Measurements from ENCODE around the gene SRCAP. TPM values are rescaled to one million over a fixed set of nuclear protein-coding genes. Genes with fewer than 3 reads are reported as not detected.
A peak's percentile ranks its signal among the peaks of the same experiment; 100 is the strongest.

SRCAP gene
- polyA plus RNA-seq, 4 donors = 1.6 to 36.8 (median 13.7) TPM

DNA sequence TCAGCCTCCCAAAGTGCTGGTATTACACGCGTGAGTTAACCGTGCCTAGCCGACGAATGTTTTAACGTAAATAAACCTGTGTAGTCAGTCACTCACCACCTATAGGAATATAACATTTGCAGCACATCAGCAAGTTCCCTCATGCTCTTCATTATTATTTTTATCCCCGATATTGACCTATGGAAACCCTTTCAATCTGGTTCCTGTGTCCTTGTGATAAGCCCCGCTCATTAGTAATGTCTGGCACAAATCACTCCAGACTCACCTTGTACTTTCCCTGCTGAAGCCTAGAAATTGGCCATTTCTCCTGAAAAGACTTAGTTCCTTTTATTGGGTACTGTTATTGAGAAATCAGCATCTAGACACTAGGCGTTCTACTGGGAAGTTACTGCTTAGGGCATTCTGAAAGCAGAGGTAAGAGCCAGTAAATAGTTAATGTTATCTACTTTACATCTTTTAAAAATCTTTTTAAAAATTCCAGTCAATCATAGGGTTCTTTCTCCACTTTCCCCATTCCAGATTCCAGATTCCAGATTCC is 47.7 kb downstream of the SRCAP start:
- FAIRE-seq (no peak), DNase-seq (no peak)
- Histone ChIP-seq H3K27me3 (ENCODE audit: control insufficient read depth in 3 of 3, insufficient read depth in 3 of 3, low read length in 3 of 3) (no peaks in the 10 kb centered on the region), H3K4me3 (ENCODE audit: low read depth in 1 of 3, low read length in 3 of 3) (no peak overlapping the region), H3K4me1 (ENCODE audit: control insufficient read depth in 3 of 3, insufficient read depth in 2 of 3, low read depth in 1 of 3, low read length in 2 of 3) (peaks cover 0 to 7% (median 4%) of the 10 kb centered on the region in 3 donors), H3K27ac (ENCODE audit: low read depth in 1 of 3, low read length in 2 of 3) (no peak overlapping the region), H3K36me3 (ENCODE audit: control insufficient read depth in 3 of 3, insufficient read depth in 2 of 3, low read depth in 1 of 3, low read length in 3 of 3) (peaks cover 5 to 35% (median 11%) of the 10 kb centered on the region in 3 donors), H3K9me3 (ENCODE audit: control insufficient read depth in 2 of 2, insufficient read depth in 1 of 2, low read depth in 1 of 2, low read length in 1 of 2) (no peaks in the 10 kb centered on the region)
- WGBS, 3 donors = 84 to 90% (median 90%) methylated on average over 9 of the region's 9 CpGs

- FAIRE-seq = no peak
- Histone ChIP-seq H3K27me3 (ENCODE audit: control insufficient read depth in 3 of 3, insufficient read depth in 3 of 3, low read length in 3 of 3) (no peaks in the 10 kb centered on the region), H3K4me3 (ENCODE audit: low read depth in 1 of 3, low read length in 3 of 3) (peak overlapping the region in 1 of 3 donors; percentile 73)
These were observed 48.4 kb downstream of the SRCAP start for GRCh38 chr16:30747331-30747730.

DNA sequence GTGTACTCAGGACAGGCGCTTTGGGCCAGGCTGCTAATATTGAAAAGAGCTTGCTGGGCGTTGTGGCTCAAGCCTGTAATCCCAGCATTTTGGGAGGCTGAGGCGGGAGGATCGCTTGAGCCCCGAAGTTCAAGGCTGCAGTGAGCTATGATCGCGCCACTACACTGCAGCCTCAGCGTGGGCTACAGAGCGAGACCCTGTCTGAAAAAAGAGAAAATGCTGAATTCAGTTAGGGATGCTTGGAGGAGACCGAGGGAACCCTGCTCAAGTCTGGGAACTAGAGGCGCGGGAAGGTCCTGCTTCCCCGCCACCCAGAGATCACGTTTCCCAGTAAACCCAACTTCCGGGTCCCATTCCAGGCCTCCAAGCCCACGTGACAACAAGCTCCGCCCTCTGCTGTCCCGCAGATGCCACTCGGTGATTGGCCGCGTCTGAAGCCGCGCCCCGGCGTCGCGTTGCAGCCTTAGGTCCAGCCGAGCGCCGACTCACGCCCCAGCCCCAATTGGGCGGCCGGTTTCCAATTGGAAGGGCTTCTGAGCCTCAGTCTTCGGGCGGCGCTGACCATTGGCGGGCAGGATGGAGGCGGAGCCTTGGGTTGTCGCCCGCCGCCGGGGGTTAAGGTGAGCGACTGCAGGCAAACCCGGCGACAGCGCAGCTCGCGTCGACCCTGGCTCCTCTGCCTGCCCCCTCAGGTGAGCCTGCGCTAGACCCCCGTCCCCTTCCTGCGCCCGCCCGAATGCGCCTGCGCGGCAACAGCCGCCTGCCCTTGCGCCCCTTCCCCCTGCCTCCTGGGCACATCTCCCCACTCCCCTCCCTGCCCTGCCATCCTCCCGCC is 49.0 kb downstream of the SRCAP start, which contains the start of gene PHKG2:
TSS of gene PHKG2 (plus strand) at position 627 of the 835 bp plus-strand sequence. CDS start 396 bp downstream, outside the sequence.
- H3K27ac ChIP-seq (ENCODE audit: low read depth in 1 of 3, low read length in 2 of 3) = peak within 1 kb of the TSS; percentile 22 to 81 (median 70)
- H3K4me1 ChIP-seq (ENCODE audit: control insufficient read depth in 3 of 3, insufficient read depth in 2 of 3, low read depth in 1 of 3, low read length in 2 of 3) = peaks cover 0 to 7% (median 4%) of the 10 kb centered on the region in 3 donors
- H3K9me3 ChIP-seq (ENCODE audit: control insufficient read depth in 2 of 2, insufficient read depth in 1 of 2, low read depth in 1 of 2, low read length in 1 of 2) = no peaks in the 10 kb centered on the region
- peak within 1 kb of the TSS; percentile 73 to 88 (median 88) for H3K4me3 ChIP-seq (ENCODE audit: low read depth in 1 of 3, low read length in 3 of 3)
- no peaks in the 10 kb centered on the region for H3K27me3 ChIP-seq (ENCODE audit: control insufficient read depth in 3 of 3, insufficient read depth in 3 of 3, low read length in 3 of 3)
- no peak for FAIRE-seq
- WGBS, 3 donors = 2 to 3% (median 2%) methylated on average over 49 to 60 of the region's 60 CpGs
- DNase-seq = peak; percentile 100
- H3K36me3 ChIP-seq (ENCODE audit: control insufficient read depth in 3 of 3, insufficient read depth in 2 of 3, low read depth in 1 of 3, low read length in 3 of 3) = peaks cover 5 to 28% (median 11%) of the 10 kb centered on the region in 3 donors

More at GRCh38 chr16:30747331-30747730, 48.4 kb downstream of the SRCAP start:
- 19 to 41% (median 32%) methylated on average over 3 of the region's 3 CpGs for WGBS, 3 donors
- Histone ChIP-seq H3K27ac (ENCODE audit: low read depth in 1 of 3, low read length in 2 of 3) (peak overlapping the region; percentile 22 to 81 (median 70)), H3K9me3 (ENCODE audit: control insufficient read depth in 2 of 2, insufficient read depth in 1 of 2, low read depth in 1 of 2, low read length in 1 of 2) (no peaks in the 10 kb centered on the region), H3K4me1 (ENCODE audit: control insufficient read depth in 3 of 3, insufficient read depth in 2 of 3, low read depth in 1 of 3, low read length in 2 of 3) (peaks cover 0 to 7% (median 4%) of the 10 kb centered on the region in 3 donors), H3K36me3 (ENCODE audit: control insufficient read depth in 3 of 3, insufficient read depth in 2 of 3, low read depth in 1 of 3, low read length in 3 of 3) (peaks cover 5 to 33% (median 11%) of the 10 kb centered on the region in 3 donors)
- peak; percentile 15 to 62 for DNase-seq

DNA sequence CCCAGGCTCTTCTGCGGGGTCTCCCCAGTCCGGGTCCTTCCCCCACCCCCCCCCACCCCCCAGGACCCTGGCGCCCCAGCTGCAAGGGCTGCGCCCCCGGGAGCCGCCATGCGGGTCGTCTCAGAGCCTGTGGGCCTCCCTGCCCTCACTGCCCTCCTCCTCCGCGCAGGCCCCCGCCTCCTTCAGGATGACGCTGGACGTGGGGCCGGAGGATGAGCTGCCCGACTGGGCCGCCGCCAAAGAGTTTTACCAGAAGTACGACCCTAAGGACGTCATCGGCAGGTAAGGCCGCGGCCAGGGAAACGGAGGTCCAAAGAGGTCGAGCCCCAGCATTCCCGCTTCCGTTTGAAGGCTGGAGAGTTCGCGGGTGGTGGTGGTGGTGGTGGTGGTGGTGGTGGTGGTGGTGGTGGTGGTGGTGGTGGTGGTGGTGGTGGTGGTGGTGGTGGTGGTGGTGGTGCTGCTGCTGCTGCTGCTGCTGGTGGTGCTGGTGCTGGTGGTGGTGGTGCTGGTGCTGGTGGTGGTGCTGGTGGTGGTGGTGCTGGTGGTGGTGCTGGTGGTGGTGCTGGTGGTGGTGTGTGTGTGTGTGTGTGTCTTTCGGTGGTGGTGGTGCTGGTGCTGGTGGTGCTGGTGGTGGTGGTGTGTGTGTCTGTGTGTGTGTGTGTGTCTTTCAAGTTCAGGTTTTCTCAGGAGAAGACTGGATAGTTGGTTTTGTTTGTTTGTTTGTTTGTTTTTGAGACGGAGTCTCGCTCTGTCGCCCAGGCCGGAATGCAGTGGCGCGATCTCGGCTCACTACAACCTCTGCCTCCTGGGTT is 49.9 kb downstream of the SRCAP start:
- FAIRE-seq (no peak), DNase-seq (peak; percentile 33 to 48)
- Histone ChIP-seq H3K36me3 (ENCODE audit: control insufficient read depth in 3 of 3, insufficient read depth in 2 of 3, low read depth in 1 of 3, low read length in 3 of 3) (peaks cover 8 to 29% (median 11%) of the 10 kb centered on the region in 3 donors), H3K4me3 (ENCODE audit: low read depth in 1 of 3, low read length in 3 of 3) (peak overlapping the region; percentile 73 to 88 (median 88)), H3K27me3 (ENCODE audit: control insufficient read depth in 3 of 3, insufficient read depth in 3 of 3, low read length in 3 of 3) (no peaks in the 10 kb centered on the region), H3K27ac (ENCODE audit: low read depth in 1 of 3, low read length in 2 of 3) (peak overlapping the region in 2 of 3 donors; percentile 47 to 81), H3K9me3 (ENCODE audit: control insufficient read depth in 2 of 2, insufficient read depth in 1 of 2, low read depth in 1 of 2, low read length in 1 of 2) (no peaks in the 10 kb centered on the region), H3K4me1 (ENCODE audit: control insufficient read depth in 3 of 3, insufficient read depth in 2 of 3, low read depth in 1 of 3, low read length in 2 of 3) (peaks cover 0 to 7% (median 4%) of the 10 kb centered on the region in 3 donors)
- WGBS, 3 donors = 14 to 18% (median 18%) methylated on average over 24 to 36 of the region's 36 CpGs

DNA sequence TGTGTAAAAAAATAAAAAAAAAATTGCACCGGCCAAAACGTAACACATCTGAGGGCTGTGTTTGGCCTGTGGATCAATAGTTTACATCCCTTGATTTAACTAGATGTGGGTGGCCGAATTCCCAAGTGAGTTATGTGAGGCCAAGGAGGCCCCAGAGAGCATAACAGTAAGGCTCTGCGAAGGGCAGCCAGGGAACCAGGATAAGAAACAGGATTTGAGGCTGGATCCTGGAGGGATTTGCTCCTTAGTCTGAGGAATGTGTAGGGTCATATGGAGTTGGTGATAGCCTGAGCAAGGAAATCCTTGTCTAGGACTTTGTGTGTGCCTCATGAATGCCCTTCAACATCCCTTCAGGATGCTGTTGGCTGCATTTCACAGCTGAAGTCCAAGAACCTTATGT is 51.2 kb downstream of the SRCAP start:
- H3K4me3 ChIP-seq (ENCODE audit: low read depth in 1 of 3, low read length in 3 of 3) = no peak overlapping the region
- DNase-seq (no peak), FAIRE-seq (no peak)
- no peaks in the 10 kb centered on the region for H3K9me3 ChIP-seq (ENCODE audit: control insufficient read depth in 2 of 2, insufficient read depth in 1 of 2, low read depth in 1 of 2, low read length in 1 of 2)
- peaks cover 3 to 33% (median 11%) of the 10 kb centered on the region in 3 donors for H3K36me3 ChIP-seq (ENCODE audit: control insufficient read depth in 3 of 3, insufficient read depth in 2 of 3, low read depth in 1 of 3, low read length in 3 of 3)
- H3K27ac ChIP-seq (ENCODE audit: low read depth in 1 of 3, low read length in 2 of 3) = no peak overlapping the region
- WGBS, 3 donors = 89 to 95% (median 90%) methylated on average over 4 of the region's 4 CpGs
- peaks cover 0 to 7% (median 4%) of the 10 kb centered on the region in 3 donors for H3K4me1 ChIP-seq (ENCODE audit: control insufficient read depth in 3 of 3, insufficient read depth in 2 of 3, low read depth in 1 of 3, low read length in 2 of 3)
- H3K27me3 ChIP-seq (ENCODE audit: control insufficient read depth in 3 of 3, insufficient read depth in 3 of 3, low read length in 3 of 3) = no peaks in the 10 kb centered on the region

DNA sequence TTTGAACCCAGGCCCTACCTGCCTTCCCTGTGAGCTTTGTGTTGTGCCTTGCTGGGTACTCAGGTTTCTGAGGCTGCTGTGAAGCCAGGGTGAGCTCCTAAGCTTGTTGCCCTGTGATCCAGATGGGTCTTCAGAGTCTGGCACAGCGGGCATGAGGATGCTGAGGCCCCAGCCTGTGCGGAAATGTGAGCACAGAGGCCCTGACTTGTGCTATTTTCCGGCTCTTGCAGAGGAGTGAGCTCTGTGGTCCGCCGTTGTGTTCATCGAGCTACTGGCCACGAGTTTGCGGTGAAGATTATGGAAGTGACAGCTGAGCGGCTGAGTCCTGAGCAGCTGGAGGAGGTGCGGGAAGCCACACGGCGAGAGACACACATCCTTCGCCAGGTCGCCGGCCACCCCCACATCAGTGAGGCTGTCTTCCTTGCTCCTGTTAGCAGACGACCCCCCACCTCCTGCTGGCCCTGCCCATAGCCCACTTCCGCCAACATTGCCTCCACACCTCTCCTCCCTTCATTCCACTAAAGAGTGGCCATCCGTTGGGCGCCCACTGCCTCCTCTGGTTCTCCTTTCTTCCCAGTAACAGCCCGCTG is 52.0 kb downstream of the SRCAP start:
- Histone ChIP-seq H3K9me3 (ENCODE audit: control insufficient read depth in 2 of 2, insufficient read depth in 1 of 2, low read depth in 1 of 2, low read length in 1 of 2) (no peaks in the 10 kb centered on the region), H3K4me1 (ENCODE audit: control insufficient read depth in 3 of 3, insufficient read depth in 2 of 3, low read depth in 1 of 3, low read length in 2 of 3) (peaks cover 0 to 7% (median 4%) of the 10 kb centered on the region in 3 donors), H3K27ac (ENCODE audit: low read depth in 1 of 3, low read length in 2 of 3) (no peak overlapping the region), H3K27me3 (ENCODE audit: control insufficient read depth in 3 of 3, insufficient read depth in 3 of 3, low read length in 3 of 3) (no peaks in the 10 kb centered on the region), H3K36me3 (ENCODE audit: control insufficient read depth in 3 of 3, insufficient read depth in 2 of 3, low read depth in 1 of 3, low read length in 3 of 3) (peaks cover 3 to 38% (median 14%) of the 10 kb centered on the region in 3 donors), H3K4me3 (ENCODE audit: low read depth in 1 of 3, low read length in 3 of 3) (no peak overlapping the region)
- FAIRE-seq (no peak), DNase-seq (no peak)
- WGBS, 3 donors = 93 to 95% (median 94%) methylated on average over 20 of the region's 20 CpGs

DNA sequence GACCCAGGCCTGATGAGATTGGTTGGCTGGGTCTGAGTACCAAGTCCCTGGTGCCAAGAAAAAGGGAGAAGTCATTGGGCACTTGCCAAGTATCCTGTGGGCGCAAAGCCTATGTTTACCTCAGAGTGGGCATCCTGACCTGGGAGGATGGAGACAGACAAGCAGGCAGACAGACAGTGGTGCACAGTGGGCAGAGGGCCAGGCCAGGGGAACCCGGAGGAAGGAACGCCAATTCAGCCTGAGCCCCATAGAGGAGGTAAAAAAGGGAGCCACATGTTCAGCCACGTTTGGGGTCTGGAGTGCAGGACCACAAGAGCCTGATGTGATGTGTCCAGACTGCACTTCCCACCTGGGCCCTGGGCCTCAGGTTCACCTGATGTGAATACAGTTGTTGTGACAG is 54.6 kb downstream of the SRCAP start:
- FAIRE-seq (no peak), DNase-seq (no peak)
- Histone ChIP-seq H3K4me3 (ENCODE audit: low read depth in 1 of 3, low read length in 3 of 3) (no peak overlapping the region), H3K9me3 (ENCODE audit: control insufficient read depth in 2 of 2, insufficient read depth in 1 of 2, low read depth in 1 of 2, low read length in 1 of 2) (no peaks in the 10 kb centered on the region), H3K27me3 (ENCODE audit: control insufficient read depth in 3 of 3, insufficient read depth in 3 of 3, low read length in 3 of 3) (no peaks in the 10 kb centered on the region), H3K4me1 (ENCODE audit: control insufficient read depth in 3 of 3, insufficient read depth in 2 of 3, low read depth in 1 of 3, low read length in 2 of 3) (no peaks in the 10 kb centered on the region), H3K36me3 (ENCODE audit: control insufficient read depth in 3 of 3, insufficient read depth in 2 of 3, low read depth in 1 of 3, low read length in 3 of 3) (peaks cover 3 to 54% (median 17%) of the 10 kb centered on the region in 3 donors), H3K27ac (ENCODE audit: low read depth in 1 of 3, low read length in 2 of 3) (no peak overlapping the region)
- WGBS, 3 donors = 82 to 97% (median 84%) methylated on average over 4 of the region's 4 CpGs
